HEK293T (cell line): Measurements from ENCODE around the gene IL15.

ENCODE experiments used
- BHLHE40 ChIP-seq: fragments of 450-650 bp; IDR thresholded peaks from 2 replicates; pipeline ENCODE4 v1.6.1; 2016; ENCODE audit warnings: mild to moderate bottlenecking, moderate library complexity, borderline replicate concordance
- CTBP1 ChIP-seq: fragments of 450-650 bp; IDR thresholded peaks from 2 replicates; pipeline ENCODE4 v1.6.1; 2016; ENCODE audit warnings: borderline replicate concordance
- ELF4 ChIP-seq: fragments of 450-650 bp; IDR thresholded peaks from 2 replicates; pipeline ENCODE4 v1.6.1; 2017; ENCODE audit warnings: antibody characterized with exemption
- FOXA1 ChIP-seq: fragments of 450-650 bp; IDR thresholded peaks from 2 replicates; pipeline ENCODE4 v1.6.1; 2016; ENCODE audit warnings: mild to moderate bottlenecking
- FOXK2 ChIP-seq: fragments of 450-650 bp; IDR thresholded peaks from 2 replicates; pipeline ENCODE4 v1.6.1; 2016; ENCODE audit warnings: mild to moderate bottlenecking
- FOXM1 ChIP-seq: fragments of 450-650 bp; IDR thresholded peaks from 2 replicates; pipeline ENCODE4 v1.6.1; 2017; ENCODE audit warnings: mild to moderate bottlenecking, borderline replicate concordance
- HDGF ChIP-seq: fragments of 450-650 bp; IDR thresholded peaks from 2 replicates; pipeline ENCODE4 v1.6.1; 2017; ENCODE audit warnings: antibody characterized with exemption, borderline replicate concordance
- L3MBTL2 ChIP-seq: fragments of 450-650 bp; conservative IDR thresholded peaks from 2 replicates; pipeline ENCODE4 v1.6.1; 2016; ENCODE audit warnings: mild to moderate bottlenecking
- LEF1 ChIP-seq: fragments of 450-650 bp; IDR thresholded peaks from 2 replicates; pipeline ENCODE4 v1.6.1; 2017; ENCODE audit warnings: mild to moderate bottlenecking, borderline replicate concordance
- NFRKB ChIP-seq: fragments of 450-650 bp; IDR thresholded peaks from 2 replicates; pipeline ENCODE4 v1.6.1; 2016; ENCODE audit warnings: mild to moderate bottlenecking, moderate library complexity
- PKNOX1 ChIP-seq: fragments of 450-650 bp; IDR thresholded peaks from 2 replicates; pipeline ENCODE4 v1.6.1; 2016
- SP1 ChIP-seq: fragments of 450-650 bp; IDR thresholded peaks from 2 replicates; pipeline ENCODE4 v1.6.1; 2017
- SUZ12 ChIP-seq: fragments of 450-650 bp; IDR thresholded peaks from 2 replicates; pipeline ENCODE4 v1.6.1; 2016; ENCODE audit warnings: mild to moderate bottlenecking

DNA sequence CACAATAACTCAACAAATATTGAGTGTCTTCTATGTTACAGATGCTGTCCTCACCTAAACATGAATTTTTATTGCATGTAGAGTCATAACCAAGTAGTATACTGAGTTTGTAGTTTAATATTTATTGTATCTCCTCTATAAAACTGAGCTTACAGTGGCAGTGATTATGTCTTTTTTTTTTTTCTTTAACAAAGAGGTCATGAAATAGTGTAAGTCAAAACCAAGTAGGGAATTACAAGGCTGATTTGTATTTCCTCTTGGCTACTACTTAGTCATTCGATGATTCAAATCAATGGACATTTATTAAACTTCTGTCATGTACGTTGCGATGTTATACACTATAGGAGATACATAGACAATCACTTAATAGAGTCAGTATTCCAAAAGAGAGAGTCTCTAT is 48.4 kb downstream of the IL15 start:
- TF ChIP-seq SUZ12: no peak
- no peak for TF ChIP-seq ELF4
- TF ChIP-seq FOXM1: no peak
- no peak for TF ChIP-seq L3MBTL2
- no peak for TF ChIP-seq FOXA1
- no peak for TF ChIP-seq BHLHE40
- TF ChIP-seq HDGF: no peak
- no peak for TF ChIP-seq SP1
- TF ChIP-seq CTBP1: no peak
- no peak for TF ChIP-seq FOXK2
- TF ChIP-seq PKNOX1: no peak
- no peak for TF ChIP-seq NFRKB
- no peak for TF ChIP-seq LEF1
